CD4-positive, alpha-beta T cell (primary cell): ENCODE measurements around the gene SOX1. TPM values are rescaled to one million over a fixed set of nuclear protein-coding genes. Genes with fewer than 3 reads are reported as not detected.

Experiments used
- ATAC-seq: fragments of 200-7000 bp; cut with Tn5 transposase; one replicate; pipeline ENCODE4 v1.10.0; 2022; ENCODE audit warnings: mild to moderate bottlenecking; ENCODE audit not compliant: poor library complexity
- CTCF ChIA-PET: fragments of 350-600 bp; sonication (Branson Sonifier 250); formaldehyde crosslinking; loops from one replicate; lab custom pipeline; 2021; ENCODE audit warnings: antibody characterized with exemption, inconsistent platforms; lab: Charles Lee
- POLR2A ChIA-PET: fragments of 350-600 bp; sonication (Branson Sonifier 250); formaldehyde crosslinking; loops from one replicate; lab custom pipeline; 2021; ENCODE audit warnings: antibody characterized with exemption, inconsistent platforms; lab: Charles Lee
- DNase-seq, 14 experiments: peaks; one replicate each; pipeline ENCODE4 v3.0.0-alpha.2; 2013 to 2020; ENCODE audit warnings: mixed read lengths in 2 of 14
- H3K27ac ChIP-seq, 2 donors: one replicate each; pipeline versions ENCODE4 v1.5.1 to v1.7.0; 2013; ENCODE audit warnings: low read length in 2 of 2, low read depth in 1 of 2, mild to moderate bottlenecking in 1 of 2
- H3K27me3 ChIP-seq, 2 experiments: 1 replicate in 1 of 2; 2 replicates in 1 of 2; pipeline versions ENCODE4 v1.6.1 to v1.7.0; 2013; ENCODE audit warnings: low read length in 2 of 2, control low read depth in 1 of 2, mild to moderate bottlenecking in 1 of 2, moderate library complexity in 1 of 2; ENCODE audit not compliant: insufficient read depth in 2 of 2, control insufficient read depth in 1 of 2
- H3K36me3 ChIP-seq: one replicate; pipeline ENCODE4 v1.6.1; 2013; ENCODE audit warnings: low read length, control low read depth; ENCODE audit not compliant: insufficient read depth
- H3K4me1 ChIP-seq: one replicate; pipeline ENCODE4 v1.6.1; 2013; ENCODE audit warnings: low read length, control low read depth; ENCODE audit not compliant: insufficient read depth
- H3K4me3 ChIP-seq: one replicate; pipeline ENCODE4 v1.5.1; 2013; ENCODE audit warnings: mild to moderate bottlenecking, low read length, moderate library complexity
- H3K9me3 ChIP-seq, 2 experiments: 1 replicate in 1 of 2; 2 replicates in 1 of 2; pipeline versions ENCODE4 v1.6.1 to v1.7.0; 2013; ENCODE audit warnings: low read length in 2 of 2, mild to moderate bottlenecking in 2 of 2, control low read depth in 1 of 2, moderate library complexity in 1 of 2; ENCODE audit not compliant: control insufficient read depth in 1 of 2, insufficient read depth in 1 of 2
- H3K27ac Mint-ChIP-seq: one replicate; pipeline ENCODE4 v1.8.0; 2020; ENCODE audit warnings: mixed read lengths
- H3K27me3 Mint-ChIP-seq: one replicate; pipeline ENCODE4 v1.8.0; 2021; ENCODE audit warnings: mixed read lengths
- H3K36me3 Mint-ChIP-seq: one replicate; pipeline ENCODE4 v1.8.0; 2021; ENCODE audit warnings: low read depth, mixed read lengths
- H3K4me1 Mint-ChIP-seq: one replicate; pipeline ENCODE4 v1.8.0; 2021; ENCODE audit warnings: low read depth, mixed read lengths
- H3K4me3 Mint-ChIP-seq: one replicate; pipeline ENCODE4 v1.8.0; 2020; ENCODE audit warnings: mild to moderate bottlenecking, mixed read lengths
- H3K9me3 Mint-ChIP-seq: one replicate; pipeline ENCODE4 v1.8.0; 2020; ENCODE audit warnings: mixed read lengths
- intact Hi-C, 2 experiments: fragments of 100-400 bp; cut with DNase I in 1 of 2; cut with micrococcal nuclease in 1 of 2; formaldehyde crosslinking; loops; one replicate each; pipeline versions ENCODE4 v1.15.1 to v1.9.0; 2023 to 2025; cut with DNase I, micrococcal nuclease
- total RNA-seq, 174 experiments: library from RNA in 2 of 174; stranded (reverse) in 2 of 174; gene quantifications; one replicate each; pipeline ENCODE4 v1.2.3 and lab custom pipeline; 2021 to 2026
- TF ChIP-seq, protein P1 (sequence below): fragments of 200-600 bp; IDR thresholded peaks from one replicate; pipeline ENCODE4 v1.8.0; 2022; ENCODE audit warnings: antibody characterized with exemption, mild to moderate bottlenecking

Gene SOX1
- total RNA-seq, 2 experiments from 2014 or later, result not detected

DNA sequence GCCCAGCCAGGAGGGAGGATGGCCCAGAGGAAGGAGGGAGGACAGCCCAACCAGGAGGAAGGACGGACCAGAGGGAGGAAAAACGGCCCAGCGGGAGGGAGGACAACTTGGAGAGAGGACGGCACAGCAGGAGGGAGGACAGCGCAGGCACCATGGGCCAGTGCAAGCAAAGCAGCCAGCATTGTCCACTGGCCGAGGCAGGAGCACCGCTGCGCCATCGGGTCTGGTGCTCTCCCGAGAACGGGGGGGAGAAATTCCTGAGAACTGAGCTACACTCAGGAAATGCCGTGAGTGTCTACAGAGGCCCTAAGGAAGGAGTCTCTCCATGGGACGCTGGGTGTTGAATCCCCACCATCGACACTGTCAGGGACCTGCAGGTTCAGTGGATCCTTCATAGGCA is 38.5 kb upstream of the SOX1 start:
- ATAC-seq, result no peak
- intact Hi-C loops, result no loop called here
- ChIA-PET POLR2A (no interaction called here), CTCF (no interaction called here)
- TF ChIP-seq, protein P1, sequence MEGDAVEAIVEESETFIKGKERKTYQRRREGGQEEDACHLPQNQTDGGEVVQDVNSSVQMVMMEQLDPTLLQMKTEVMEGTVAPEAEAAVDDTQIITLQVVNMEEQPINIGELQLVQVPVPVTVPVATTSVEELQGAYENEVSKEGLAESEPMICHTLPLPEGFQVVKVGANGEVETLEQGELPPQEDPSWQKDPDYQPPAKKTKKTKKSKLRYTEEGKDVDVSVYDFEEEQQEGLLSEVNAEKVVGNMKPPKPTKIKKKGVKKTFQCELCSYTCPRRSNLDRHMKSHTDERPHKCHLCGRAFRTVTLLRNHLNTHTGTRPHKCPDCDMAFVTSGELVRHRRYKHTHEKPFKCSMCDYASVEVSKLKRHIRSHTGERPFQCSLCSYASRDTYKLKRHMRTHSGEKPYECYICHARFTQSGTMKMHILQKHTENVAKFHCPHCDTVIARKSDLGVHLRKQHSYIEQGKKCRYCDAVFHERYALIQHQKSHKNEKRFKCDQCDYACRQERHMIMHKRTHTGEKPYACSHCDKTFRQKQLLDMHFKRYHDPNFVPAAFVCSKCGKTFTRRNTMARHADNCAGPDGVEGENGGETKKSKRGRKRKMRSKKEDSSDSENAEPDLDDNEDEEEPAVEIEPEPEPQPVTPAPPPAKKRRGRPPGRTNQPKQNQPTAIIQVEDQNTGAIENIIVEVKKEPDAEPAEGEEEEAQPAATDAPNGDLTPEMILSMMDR, result no peak
- no peak overlapping the region for H3K27ac Mint-ChIP-seq
- no peaks in the 10 kb centered on the region for H3K4me1 ChIP-seq
- peaks cover 0 to 2% of the 10 kb centered on the region in 2 experiments for H3K27me3 ChIP-seq
- H3K27me3 Mint-ChIP-seq, result peaks cover 32% of the 10 kb centered on the region
- H3K4me3 Mint-ChIP-seq, result no peak overlapping the region
- H3K36me3 ChIP-seq, result no peaks in the 10 kb centered on the region
- H3K4me1 Mint-ChIP-seq, result no peaks in the 10 kb centered on the region
- H3K4me3 ChIP-seq, result no peak overlapping the region
- no peak overlapping the region for H3K27ac ChIP-seq
- DNase-seq, result no peak
- H3K9me3 Mint-ChIP-seq, result no peaks in the 10 kb centered on the region
- H3K9me3 ChIP-seq, result peaks cover 0 to 39% of the 10 kb centered on the region in 2 experiments
- H3K36me3 Mint-ChIP-seq, result no peaks in the 10 kb centered on the region

DNA sequence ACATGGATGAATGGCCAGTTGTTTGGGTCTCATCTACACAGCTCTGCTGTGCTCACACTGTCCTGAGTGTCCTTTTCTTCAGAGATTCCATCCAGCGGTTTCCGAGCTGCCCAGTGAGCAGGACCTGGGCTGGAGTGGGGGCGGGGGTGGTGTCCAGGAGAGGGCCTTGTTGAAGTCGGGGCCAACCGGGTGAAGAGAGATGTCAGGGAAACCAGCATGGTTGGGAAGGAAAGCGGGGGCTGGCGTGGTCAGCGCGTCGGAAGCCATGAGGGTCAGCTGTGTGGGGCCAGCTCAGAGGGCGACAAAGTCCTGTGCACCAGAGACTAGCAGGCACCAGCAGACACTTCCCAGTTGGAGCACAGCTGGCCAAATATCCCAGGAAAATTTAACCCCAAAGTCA is 37.8 kb upstream of the SOX1 start:
- no peaks in the 10 kb centered on the region for H3K4me1 ChIP-seq
- H3K27me3 Mint-ChIP-seq, result peaks cover 29% of the 10 kb centered on the region
- H3K27me3 ChIP-seq, result peaks cover 0 to 2% of the 10 kb centered on the region in 2 experiments
- no peaks in the 10 kb centered on the region for H3K4me1 Mint-ChIP-seq
- TF ChIP-seq, protein P1, result no peak
- H3K4me3 Mint-ChIP-seq, result no peak overlapping the region
- H3K4me3 ChIP-seq, result no peak overlapping the region
- ChIA-PET CTCF (no interaction called here), POLR2A (no interaction called here)
- H3K27ac Mint-ChIP-seq, result no peak overlapping the region
- no peaks in the 10 kb centered on the region for H3K36me3 ChIP-seq
- intact Hi-C loops, result no loop called here
- H3K9me3 Mint-ChIP-seq, result no peaks in the 10 kb centered on the region
- ATAC-seq (no peak), DNase-seq (no peak)
- no peaks in the 10 kb centered on the region for H3K36me3 Mint-ChIP-seq
- no peak overlapping the region for H3K27ac ChIP-seq
- peaks cover 0 to 42% of the 10 kb centered on the region in 2 experiments for H3K9me3 ChIP-seq

DNA sequence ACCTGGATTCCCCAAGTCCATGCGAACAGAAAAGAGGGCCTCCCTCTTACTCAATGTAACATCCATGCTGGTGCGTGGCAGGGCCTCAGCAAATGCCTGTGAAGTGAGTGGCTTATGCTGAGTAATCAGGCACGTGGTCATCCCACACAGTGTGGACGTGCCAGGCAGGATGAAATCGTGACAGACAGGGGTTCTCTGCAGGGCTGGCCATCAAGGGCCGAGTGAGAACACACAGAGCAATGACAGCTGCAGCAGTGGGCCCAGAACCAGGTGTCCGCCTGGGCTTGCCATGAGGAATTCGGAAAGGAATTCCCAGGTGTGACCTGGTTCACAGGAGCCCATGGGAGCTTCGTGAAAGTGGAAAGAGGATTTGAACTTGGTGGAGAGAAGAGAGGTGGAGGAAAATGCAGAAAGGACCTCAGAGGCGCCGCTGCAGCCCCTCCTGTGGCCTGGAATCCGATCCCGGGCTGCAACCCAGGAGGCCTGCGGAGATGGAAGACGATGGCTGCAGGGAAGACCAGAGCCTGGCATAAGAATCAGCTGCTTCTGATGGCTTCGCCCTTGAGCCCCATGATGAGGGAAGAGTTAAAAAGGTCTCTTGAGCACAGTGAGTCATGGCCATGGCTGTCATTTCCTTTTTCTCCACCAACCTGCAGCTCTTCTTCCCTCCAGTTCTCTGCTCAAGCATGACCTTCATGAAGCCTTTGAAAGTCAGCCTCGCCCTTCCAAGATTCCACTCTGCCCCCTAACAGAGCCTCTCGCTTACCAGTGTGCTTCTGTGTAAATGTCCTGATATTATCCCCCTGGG is 34.6 kb upstream of the SOX1 start:
- no peaks in the 10 kb centered on the region for H3K4me1 Mint-ChIP-seq
- H3K4me1 ChIP-seq, result no peaks in the 10 kb centered on the region
- intact Hi-C loops, result no loop called here
- H3K27me3 ChIP-seq, result no peaks in the 10 kb centered on the region
- CTCF ChIA-PET, result no interaction called here
- no peak for DNase-seq
- H3K4me3 Mint-ChIP-seq, result no peak overlapping the region
- H3K36me3 Mint-ChIP-seq, result no peaks in the 10 kb centered on the region
- TF ChIP-seq, protein P1, result no peak
- no peaks in the 10 kb centered on the region for H3K36me3 ChIP-seq
- no peaks in the 10 kb centered on the region for H3K9me3 Mint-ChIP-seq
- no peak for ATAC-seq
- POLR2A ChIA-PET, result no interaction called here
- H3K27me3 Mint-ChIP-seq, result peaks cover 5% of the 10 kb centered on the region
- peaks cover 0 to 38% of the 10 kb centered on the region in 2 experiments for H3K9me3 ChIP-seq
- no peak overlapping the region for H3K4me3 ChIP-seq
- no peak overlapping the region for H3K27ac ChIP-seq
- H3K27ac Mint-ChIP-seq, result no peak overlapping the region
